HL-60 (cell line): ENCODE measurements around the gene TMEM258.

Experiments used
- DNase-seq, 2 experiments: peaks; one replicate each; pipeline ENCODE4 v3.0.0-alpha.2; 2010 to 2020; ENCODE audit warnings: low read depth in 1 of 2, low spot score in 1 of 2
- H3K27ac ChIP-seq: fragments of 250-450 bp; sonication (Bioruptor Pico); replicated peaks from 2 replicates; pipeline ENCODE4 v1.5.1; 2020; ENCODE audit warnings: mild to moderate bottlenecking, moderate library complexity
- H3K27me3 ChIP-seq: fragments of 250-450 bp; sonication (Bioruptor Pico); 2 replicates; pipeline ENCODE4 v1.5.1; 2021; ENCODE audit warnings: mild to moderate bottlenecking, moderate library complexity; ENCODE audit not compliant: insufficient read depth, poor library complexity, severe bottlenecking
- H3K4me3 ChIP-seq: replicated peaks from 2 replicates; pipeline ENCODE4 v1.5.1; 2011; ENCODE audit warnings: mild to moderate bottlenecking, control low read depth, low read length; ENCODE audit not compliant: insufficient read depth
- GABPA ChIP-seq: IDR thresholded peaks from 2 replicates; pipeline ENCODE4 v1.6.1; 2012; ENCODE audit warnings: low read depth
- POLR2AphosphoS5 ChIP-seq: IDR thresholded peaks from 2 replicates; pipeline ENCODE4 v1.6.1; 2012; ENCODE audit warnings: low read depth
- SPI1 ChIP-seq: IDR thresholded peaks from 2 replicates; pipeline ENCODE4 v1.6.1; 2012; ENCODE audit warnings: low read depth, mild to moderate bottlenecking, borderline replicate concordance
- TF ChIP-seq, protein P1 (sequence below): IDR thresholded peaks from 2 replicates; pipeline ENCODE4 v1.6.1; 2012; ENCODE audit warnings: low read depth; ENCODE audit not compliant: insufficient replicate concordance
- TF ChIP-seq, protein P2 (sequence below): IDR thresholded peaks from one replicate; pipeline ENCODE4 v1.5.1; 2011; ENCODE audit warnings: low read length, control low read depth, inconsistent platforms; ENCODE audit not compliant: insufficient read depth

Gene TMEM258

DNA sequence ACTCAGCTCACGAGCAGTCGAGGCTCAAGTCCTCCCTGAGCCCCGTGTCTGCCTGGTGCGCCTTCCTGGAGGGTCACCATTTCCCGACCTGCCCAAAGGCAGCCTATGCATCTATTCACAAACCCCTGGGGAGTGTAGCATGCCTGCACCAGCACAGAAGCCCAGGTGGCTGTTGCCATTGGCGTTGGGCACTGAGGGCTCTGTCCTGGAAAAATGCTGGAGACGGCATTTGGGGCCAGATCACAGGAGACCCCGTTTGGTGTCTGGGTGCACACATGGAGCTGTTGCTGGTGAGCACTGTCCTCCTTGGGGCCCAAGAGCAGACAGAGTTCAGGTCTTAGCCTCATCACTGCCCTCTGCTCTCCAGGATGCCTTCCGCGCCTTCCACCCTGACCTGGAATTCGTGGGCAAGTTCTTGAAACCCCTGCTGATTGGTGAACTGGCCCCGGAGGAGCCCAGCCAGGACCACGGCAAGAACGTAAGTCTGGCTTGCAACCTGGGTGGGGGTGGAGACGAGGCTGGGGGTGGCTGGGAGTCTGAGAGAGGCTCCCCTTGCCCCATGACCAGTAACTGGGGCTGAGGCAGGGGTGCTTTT lies 45.1 kb upstream of the TMEM258 start:
- no peak for DNase-seq
- Histone ChIP-seq H3K4me3 (no peak overlapping the region), H3K27ac (no peak overlapping the region), H3K27me3 (no peaks in the 10 kb centered on the region)
- TF ChIP-seq, protein P1, sequence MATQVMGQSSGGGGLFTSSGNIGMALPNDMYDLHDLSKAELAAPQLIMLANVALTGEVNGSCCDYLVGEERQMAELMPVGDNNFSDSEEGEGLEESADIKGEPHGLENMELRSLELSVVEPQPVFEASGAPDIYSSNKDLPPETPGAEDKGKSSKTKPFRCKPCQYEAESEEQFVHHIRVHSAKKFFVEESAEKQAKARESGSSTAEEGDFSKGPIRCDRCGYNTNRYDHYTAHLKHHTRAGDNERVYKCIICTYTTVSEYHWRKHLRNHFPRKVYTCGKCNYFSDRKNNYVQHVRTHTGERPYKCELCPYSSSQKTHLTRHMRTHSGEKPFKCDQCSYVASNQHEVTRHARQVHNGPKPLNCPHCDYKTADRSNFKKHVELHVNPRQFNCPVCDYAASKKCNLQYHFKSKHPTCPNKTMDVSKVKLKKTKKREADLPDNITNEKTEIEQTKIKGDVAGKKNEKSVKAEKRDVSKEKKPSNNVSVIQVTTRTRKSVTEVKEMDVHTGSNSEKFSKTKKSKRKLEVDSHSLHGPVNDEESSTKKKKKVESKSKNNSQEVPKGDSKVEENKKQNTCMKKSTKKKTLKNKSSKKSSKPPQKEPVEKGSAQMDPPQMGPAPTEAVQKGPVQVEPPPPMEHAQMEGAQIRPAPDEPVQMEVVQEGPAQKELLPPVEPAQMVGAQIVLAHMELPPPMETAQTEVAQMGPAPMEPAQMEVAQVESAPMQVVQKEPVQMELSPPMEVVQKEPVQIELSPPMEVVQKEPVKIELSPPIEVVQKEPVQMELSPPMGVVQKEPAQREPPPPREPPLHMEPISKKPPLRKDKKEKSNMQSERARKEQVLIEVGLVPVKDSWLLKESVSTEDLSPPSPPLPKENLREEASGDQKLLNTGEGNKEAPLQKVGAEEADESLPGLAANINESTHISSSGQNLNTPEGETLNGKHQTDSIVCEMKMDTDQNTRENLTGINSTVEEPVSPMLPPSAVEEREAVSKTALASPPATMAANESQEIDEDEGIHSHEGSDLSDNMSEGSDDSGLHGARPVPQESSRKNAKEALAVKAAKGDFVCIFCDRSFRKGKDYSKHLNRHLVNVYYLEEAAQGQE = no peak
- TF ChIP-seq POLR2AphosphoS5 = no peak
- TF ChIP-seq SPI1 = no peak
- TF ChIP-seq GABPA = no peak
- TF ChIP-seq, protein P2, sequence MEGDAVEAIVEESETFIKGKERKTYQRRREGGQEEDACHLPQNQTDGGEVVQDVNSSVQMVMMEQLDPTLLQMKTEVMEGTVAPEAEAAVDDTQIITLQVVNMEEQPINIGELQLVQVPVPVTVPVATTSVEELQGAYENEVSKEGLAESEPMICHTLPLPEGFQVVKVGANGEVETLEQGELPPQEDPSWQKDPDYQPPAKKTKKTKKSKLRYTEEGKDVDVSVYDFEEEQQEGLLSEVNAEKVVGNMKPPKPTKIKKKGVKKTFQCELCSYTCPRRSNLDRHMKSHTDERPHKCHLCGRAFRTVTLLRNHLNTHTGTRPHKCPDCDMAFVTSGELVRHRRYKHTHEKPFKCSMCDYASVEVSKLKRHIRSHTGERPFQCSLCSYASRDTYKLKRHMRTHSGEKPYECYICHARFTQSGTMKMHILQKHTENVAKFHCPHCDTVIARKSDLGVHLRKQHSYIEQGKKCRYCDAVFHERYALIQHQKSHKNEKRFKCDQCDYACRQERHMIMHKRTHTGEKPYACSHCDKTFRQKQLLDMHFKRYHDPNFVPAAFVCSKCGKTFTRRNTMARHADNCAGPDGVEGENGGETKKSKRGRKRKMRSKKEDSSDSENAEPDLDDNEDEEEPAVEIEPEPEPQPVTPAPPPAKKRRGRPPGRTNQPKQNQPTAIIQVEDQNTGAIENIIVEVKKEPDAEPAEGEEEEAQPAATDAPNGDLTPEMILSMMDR = no peak

GRCh38 chr11:61836193-61836592 lies 43.8 kb upstream of the TMEM258 start:
- TF ChIP-seq SPI1 (no peak), POLR2AphosphoS5 (no peak), GABPA (no peak)
- TF ChIP-seq, protein P2 = no peak
- TF ChIP-seq, protein P1 = no peak

GRCh38 chr11:61834278-61835048 lies 42.1 kb upstream of the TMEM258 start:
- Histone ChIP-seq H3K27me3 (peaks cover 7% of the 10 kb centered on the region), H3K4me3 (no peak overlapping the region), H3K27ac (no peak overlapping the region)
- 0 out of 2 replicates have a peak, but pooled peaks have one; percentile 24 for TF ChIP-seq GABPA
- TF ChIP-seq SPI1 = peak; percentile 33; the same call in 1 of the 2 replicates
- 0 out of 2 replicates have a peak, but pooled peaks have one; percentile 32 for TF ChIP-seq POLR2AphosphoS5
- TF ChIP-seq, protein P1 = no peak
- DNase-seq = peak; percentile 10 to 53

More at GRCh38 chr11:61836193-61836592, 43.8 kb upstream of the TMEM258 start:
- no peak overlapping the region for H3K27ac ChIP-seq
- no peaks in the 10 kb centered on the region for H3K27me3 ChIP-seq
- H3K4me3 ChIP-seq = no peak overlapping the region
- DNase-seq = no peak
